GM19240 (cell line): ENCODE measurements around the gene TAC3.
"Not testable (repeated sequence)": the region's sequence is repeated elsewhere in the genome, so short reads cannot be mapped to it uniquely, and the experiment has no call there.

Experiments used
- DNase-seq: peaks from one replicate; pipeline ENCODE4 v3.0.0; 2011; ENCODE audit warnings: low spot score; ENCODE audit not compliant: insufficient read length

TAC3 gene

DNA sequence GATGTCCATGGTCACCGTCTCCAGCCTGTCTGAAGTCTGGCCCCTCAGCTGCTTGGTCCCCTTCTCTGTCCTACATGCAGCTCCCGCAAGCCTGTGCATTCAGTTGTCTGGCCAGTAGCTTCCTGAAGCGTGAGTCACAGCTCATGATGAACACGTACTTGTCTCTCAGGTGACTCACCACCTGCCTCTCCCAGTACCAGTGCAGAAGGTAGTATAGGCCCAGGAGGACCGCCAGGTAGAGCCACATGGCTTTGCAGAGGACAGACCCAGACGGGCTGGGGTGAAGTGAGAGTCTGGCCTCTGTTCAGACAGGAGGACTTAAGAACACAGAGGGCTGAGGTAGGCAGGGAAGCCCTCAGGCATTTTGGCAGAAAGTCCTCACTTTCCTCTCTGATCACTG lies 30.6 kb downstream of the TAC3 start:
- not testable (repeated sequence) for DNase-seq

DNA sequence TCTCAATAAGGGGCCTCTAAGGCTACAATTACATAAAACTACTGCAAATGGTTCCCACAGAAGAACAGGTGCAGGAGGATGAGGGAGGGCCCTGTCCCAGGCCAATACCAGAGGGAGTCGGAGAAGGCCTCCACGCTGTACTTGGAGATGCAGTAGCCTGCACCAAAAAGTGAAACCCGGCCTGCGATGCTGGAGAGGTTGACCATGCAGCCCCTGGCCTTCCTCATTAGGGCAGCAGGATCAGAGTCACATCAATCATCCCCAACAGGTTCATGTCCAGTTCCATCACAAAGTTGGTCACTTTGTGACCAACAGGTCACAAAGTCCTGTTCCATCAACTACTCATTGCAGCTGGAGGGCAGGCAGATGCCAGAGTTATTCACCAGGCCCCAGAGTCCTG lies 32.9 kb downstream of the TAC3 start:
- no peak for DNase-seq

DNA sequence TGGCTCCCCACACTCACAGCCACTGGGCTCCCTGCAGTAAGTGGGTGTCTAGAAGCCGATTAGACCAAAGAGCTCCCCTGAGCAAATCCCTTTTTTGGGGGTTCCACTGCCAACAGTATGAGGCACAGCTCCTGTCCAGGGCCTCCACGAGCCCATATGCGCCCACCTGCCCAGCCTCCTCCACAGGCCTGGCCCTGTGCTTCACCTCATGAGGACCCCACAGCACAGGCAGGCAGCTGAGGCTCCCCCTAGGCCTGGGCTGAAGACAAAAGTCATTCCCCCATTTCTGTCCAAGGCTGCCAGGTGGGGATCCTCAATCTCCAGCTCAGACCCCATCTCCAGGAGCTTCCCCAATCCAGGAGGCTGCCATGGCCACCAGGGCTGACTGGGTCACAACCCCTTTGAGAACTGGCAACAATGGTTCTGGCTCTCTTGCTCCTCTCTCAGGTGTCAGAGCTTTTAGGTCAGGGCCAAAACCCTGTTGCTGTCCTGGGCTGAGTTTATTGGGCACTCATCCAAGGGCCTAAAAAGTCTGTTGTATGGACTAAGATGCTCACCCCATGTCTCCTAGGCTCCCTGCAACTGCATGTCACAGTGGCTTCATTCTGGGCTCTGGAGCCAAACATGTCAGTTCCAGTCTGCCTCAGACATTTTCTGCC lies 33.6 kb downstream of the TAC3 start:
- DNase-seq, result not testable (repeated sequence)

DNA sequence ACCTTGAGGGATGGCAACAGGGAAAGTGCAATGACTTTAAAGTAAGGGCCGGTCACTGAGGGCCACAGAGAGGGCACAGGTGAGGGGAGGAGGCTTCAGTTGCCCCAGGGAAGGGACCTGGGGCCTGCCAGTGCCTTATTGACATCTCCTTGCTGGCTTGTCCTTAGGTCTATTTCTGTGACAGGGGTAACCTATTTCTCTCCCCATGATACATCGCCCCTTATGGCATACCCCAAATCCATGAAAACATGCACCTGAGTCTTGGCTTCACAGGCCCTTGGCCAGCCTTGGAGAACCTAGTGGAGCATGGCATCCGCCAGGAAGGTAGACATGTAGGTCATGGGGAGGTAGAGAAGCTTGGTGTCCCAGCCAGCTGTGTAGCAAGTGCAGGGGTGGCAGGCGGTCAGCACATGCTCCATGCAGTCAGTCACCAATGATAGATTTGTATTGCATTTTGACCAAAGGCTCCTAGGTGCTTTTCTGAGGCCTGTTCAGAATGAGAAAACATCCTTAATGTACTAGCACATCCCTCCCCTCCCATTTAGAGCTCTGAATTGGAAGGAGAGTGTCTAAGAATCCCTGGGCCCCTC lies 35.3 kb downstream of the TAC3 start:
- no peak for DNase-seq

DNA sequence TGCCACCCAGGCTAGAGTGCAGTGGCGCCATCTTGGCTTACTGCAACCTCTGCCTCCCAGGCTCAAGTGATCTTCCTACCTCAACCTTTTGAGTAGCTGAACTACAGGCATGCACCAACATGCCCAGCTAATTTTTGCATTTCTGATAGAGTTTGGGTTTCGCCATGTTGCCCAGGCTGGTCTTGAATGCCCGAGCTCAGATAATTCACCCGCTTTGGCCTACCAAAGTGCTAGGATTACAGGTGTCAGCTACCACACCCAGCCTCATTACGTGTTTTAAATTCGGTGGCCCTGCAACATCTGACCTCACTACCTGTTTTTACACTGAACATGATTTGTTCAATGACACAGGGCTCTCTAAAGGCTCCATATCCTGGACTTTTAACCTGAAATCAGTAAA lies 36.1 kb downstream of the TAC3 start:
- no peak for DNase-seq

DNA sequence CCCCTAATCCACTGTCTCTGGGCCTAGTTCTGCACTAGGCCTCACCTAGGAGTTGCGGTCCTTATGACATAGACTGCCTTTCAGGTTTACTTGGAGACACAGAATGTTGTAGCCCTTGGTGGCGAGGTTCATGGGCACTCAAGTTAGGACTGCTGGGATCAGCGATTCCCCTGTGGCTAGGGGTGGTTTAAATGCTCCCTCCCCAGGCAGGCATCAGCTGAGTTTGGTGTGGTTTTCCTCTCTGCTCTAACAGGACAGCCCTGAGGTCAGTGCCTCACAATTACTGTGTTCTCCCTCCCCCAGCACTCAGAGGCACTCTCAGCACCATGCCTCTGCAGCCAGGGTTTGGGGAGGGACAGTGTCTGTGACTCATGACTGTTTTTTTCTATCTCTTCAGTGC lies 36.7 kb downstream of the TAC3 start:
- DNase-seq, result no peak

DNA sequence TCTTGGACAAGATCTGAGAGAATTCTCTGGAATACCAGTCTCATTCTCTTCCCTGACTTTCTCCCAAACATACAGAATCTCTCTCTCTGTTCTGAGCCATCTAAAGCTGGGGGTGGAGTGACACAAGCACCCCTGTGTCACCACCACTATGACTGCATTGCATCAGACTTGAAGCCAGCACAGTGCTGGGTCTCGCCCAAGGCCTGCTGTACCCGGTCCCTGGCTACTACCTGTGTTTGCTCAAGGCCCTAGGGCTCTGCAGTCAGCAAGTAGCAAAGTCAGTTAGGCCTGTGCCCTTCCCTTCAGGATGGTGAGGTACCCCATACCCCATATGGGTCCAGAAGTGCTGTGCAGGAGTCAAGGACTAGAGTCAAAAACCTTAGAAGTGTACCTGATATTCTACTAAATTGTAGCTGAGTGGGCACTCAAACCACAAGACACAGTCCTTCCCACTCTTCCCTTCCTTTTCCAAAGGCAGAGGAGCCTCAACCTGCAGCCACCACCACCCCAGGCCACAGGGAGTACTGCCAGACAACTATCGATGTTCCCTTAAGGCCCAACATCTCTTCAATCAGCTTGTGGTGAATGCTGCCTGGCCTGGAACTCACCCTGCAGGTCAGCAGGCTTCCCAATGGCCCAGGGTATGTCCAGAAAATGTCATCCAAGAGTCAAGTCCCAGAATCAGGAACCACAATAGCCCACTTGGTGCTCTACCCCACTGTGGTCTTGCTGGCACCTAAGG lies 37.8 kb downstream of the TAC3 start:
- DNase-seq, result no peak

DNA sequence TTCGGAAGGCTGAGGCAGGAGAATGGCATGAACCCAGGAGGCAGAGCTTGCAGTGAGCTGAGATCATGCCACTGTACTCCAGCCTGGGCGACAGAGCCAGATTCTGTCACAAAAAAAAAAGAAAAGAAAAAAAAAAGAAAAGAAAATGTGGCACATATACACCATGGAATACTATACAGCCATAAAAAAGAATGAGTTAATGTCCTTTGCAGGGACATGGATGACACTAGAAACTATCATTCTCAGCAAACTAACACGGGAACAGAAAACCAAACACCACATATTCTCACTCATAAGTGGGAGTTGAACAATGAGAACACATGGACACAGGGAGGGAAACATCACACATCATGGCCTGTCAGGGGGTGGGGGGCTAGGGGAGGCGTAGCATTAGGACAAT lies 39.0 kb downstream of the TAC3 start:
- DNase-seq, result not testable (repeated sequence)

DNA sequence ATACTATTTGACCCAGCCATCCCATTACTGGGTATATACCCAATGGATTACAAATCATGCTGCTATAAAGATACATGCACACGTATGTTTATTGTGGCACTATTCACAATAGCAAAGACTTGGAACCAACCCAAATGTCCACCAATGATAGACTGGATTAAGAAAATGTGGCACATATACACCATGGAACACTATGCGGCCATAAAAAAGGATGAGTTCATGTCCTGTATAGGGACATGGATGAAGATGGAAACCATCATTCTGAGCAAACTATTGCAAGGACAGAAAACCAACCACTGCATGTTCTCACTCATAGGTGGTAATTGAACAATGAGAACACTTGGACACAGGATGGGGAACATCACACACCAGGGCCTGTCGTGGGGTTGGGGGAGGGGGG lies 42.1 kb downstream of the TAC3 start:
- DNase-seq, result not testable (repeated sequence)

DNA sequence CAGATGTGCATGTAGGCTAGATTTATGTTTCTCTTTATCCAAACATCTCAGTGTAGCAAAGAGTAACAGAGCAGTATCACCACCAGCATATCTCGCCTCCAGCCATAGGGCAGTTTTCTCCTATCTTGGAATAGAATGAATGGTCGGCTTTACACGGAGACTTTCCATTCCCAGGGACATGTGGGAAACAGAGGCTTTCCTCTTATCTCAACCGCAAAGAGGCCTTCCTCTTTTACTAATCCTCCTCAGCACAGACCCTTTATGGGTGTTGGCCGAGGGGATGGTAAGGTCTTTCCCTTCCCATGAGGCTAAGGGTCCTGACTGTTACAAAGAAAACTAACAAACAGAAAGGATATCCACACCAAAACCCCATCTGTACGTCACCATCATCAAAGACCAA lies 47.4 kb downstream of the TAC3 start:
- DNase-seq, result not testable (repeated sequence)

DNA sequence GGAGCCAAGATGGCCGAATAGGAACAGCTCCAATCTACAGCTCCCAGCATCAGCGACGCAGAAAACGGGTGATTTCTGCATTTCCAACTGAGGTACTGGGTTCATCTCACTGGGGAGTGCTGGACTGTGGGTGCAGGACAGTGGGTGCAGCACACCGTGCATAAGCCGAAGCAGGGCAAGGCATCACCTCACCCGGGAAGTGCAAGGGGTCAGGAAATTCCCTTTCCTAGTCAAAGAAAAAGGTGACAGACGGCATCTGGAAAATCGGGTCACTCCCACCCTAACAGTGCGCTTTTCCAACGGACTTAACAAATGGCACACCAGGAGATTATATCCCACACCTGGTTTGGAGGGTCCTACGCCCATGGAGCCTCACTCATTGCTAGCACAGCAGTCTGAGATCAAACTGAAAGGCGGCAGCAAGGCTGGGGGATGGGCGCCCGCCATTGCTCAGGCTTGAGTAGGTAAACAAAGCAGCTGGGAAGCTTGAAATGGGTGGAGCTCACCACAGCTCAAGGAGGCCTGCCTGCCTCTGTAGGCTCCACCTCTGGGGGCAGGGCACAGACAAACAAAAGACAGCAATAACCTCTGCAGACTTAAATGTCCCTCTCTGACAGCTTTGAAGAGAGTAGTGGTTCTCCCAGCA lies 50.2 kb downstream of the TAC3 start:
- DNase-seq, result not testable (repeated sequence)

DNA sequence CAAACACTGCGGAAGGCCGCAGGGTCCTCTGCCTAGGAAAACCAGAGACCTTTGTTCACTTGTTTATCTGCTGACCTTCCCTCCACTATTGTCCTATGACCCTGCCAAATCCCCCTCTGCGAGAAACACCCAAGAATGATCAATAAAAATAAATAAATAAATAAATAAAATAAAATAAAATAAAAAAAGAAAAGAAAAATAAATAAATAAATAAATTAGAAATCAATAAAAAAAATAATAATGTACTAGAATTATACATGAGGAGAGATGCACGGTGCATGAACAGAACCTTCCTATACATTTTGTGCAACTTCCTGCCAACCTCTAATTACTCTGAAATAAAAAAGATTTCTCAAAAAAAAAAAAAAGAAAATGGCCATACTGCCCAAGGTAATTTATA lies 51.2 kb downstream of the TAC3 start:
- DNase-seq, result not testable (repeated sequence)

DNA sequence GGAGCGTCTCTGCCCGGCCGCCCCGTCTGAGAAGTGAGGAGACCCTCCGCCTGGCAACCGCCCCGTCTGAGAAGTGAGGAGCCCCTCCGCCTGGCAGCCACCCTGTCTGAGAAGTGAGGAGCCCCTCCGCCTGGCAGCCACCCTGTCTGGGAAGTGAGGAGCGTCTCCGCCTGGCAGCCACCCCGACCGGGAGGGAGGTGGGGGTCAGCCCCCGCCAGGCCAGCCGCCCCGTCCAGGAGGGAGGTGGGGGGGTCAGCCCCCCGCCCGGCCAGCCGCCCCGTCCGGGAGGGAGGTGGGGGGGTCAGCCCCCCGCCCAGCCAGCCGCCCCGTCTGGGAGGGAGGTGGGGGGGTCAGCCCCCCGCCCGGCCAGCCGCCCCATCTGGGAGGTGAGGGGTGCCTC lies 52.8 kb downstream of the TAC3 start:
- not testable (repeated sequence) for DNase-seq

DNA sequence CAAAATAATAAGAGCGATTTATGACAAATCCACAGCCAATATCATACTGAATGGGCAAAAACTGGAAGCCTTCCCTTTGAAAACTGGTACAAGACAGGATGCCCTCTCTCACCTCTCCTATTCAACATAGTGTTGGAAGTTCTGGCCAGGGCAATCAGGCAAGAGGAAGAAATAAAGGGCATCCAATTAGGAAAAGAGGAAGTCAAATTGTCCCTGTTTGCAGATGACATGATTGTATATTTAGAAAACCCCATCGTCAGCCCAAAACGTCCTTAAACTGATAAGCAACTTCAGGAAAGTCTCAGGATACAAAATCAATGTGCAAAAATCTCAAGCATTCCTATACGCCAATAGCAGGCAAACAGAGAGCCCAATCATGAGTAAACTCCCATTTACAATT lies 54.1 kb downstream of the TAC3 start:
- DNase-seq, result not testable (repeated sequence)
